GM19193 (cell line): ENCODE measurements around the gene DCP1A.

Experiments
- POLR2A ChIP-seq: IDR thresholded peaks from 4 replicates; pipeline ENCODE4 v1.6.1; 2011; ENCODE audit not compliant: insufficient read depth, insufficient read length; ENCODE audit errors: extremely low read depth

DCP1A gene

GRCh38 chr3:53347261-53348064, at the start of gene DCP1A:
Gene DCP1A (minus strand): TSS chr3:53347543. CDS start chr3:53347517, 26 bp downstream.
- peak; percentile 97 for TF ChIP-seq POLR2A

GRCh38 chr3:53384465-53385423, 37.4 kb upstream of the DCP1A start:
- no peak for TF ChIP-seq POLR2A

- TF ChIP-seq POLR2A, result no peak
Observed at GRCh38 chr3:53382106-53382505, 34.8 kb upstream of the DCP1A start.

DNA sequence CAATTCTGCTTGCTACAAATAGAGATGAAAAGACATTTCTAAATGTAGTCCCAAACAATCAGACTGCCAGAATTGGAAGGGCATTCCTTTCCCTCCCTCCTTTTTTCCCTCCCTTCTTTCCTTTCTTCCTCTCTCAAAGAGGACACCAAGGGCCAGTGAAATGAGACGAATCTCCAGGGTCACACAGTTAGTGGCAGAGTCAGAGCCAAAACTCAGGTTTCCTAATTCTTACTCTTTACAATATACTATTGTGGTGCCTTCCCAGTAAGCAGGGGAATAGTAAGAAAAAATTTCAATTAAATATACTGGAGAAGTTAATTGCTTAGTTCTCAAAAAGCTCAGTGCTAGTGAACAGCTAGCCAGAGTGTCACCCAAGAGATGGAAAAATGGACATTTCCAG, 33.0 kb upstream of the DCP1A start:
- no peak for TF ChIP-seq POLR2A

DNA sequence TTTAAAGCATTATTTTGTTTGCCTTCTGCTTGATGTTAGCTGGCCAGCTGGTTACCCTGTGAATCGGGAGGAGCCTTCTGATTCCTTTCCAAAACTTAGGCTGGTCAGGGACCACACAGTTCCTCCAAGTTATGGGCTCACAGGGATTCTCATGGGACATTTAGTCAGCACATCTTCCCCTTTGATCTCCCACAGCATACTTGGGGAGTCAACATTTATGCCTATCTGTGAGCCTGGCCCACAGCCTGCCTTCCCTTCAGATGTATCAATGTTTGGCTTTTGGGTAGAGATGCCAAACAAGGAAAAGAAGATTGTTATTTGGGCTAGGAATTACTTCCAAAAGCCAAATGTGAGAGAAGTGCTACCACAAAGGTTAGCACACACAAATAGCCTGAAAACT, 32.6 kb upstream of the DCP1A start:
- TF ChIP-seq POLR2A, result no peak

DNA sequence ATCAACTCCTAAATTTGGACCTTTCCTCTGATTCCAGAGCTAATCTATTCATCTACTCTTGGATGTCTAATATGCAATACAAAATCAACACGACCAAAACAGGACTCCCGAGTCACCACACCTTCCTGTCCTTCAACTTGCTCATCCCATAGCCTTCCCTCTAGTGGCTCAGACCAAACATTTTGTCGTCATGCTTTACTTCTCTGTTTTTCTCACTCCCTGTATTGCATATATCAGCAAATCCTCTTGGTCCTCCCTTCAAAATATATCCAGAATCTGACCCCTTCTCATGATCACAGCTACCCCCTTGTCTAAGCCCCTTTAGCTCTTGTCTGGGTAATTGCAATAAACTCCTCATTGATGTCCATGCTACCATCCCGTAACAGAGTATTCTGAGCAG, 30.5 kb upstream of the DCP1A start:
- TF ChIP-seq POLR2A, result no peak

DNA sequence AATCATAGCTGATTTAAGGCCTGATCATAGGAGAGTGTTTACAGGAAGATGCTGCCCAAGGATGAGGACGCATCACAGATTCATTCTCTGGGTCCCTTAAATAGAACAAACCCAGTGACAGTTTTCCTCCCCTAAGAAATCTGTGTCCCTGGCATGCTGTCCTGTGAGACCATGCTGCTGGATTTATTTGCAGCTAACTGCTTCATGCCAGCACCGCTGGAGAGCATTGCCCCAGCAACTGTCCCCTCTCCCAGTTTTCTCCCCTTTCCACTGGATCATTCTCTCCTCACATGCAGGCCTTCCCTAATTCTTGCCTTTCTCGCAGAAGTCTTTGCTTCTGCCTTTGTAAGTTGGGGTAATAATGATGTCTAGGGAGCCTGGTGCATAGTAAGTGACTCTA, 29.3 kb upstream of the DCP1A start:
- TF ChIP-seq POLR2A, result no peak

- no peak for TF ChIP-seq POLR2A
Observed at GRCh38 chr3:53375019-53375418, 27.7 kb upstream of the DCP1A start.

- no peak for TF ChIP-seq POLR2A
Observed at GRCh38 chr3:53361852-53362251, 14.5 kb upstream of the DCP1A start.

GRCh38 chr3:53357458-53357857, 10.1 kb upstream of the DCP1A start:
- no peak for TF ChIP-seq POLR2A

GRCh38 chr3:53354945-53355498, 7.7 kb upstream of the DCP1A start:
- no peak for TF ChIP-seq POLR2A

- no peak for TF ChIP-seq POLR2A
Observed at GRCh38 chr3:53353202-53353601, 5.9 kb upstream of the DCP1A start.

GRCh38 chr3:53350652-53351051, 3.3 kb upstream of the DCP1A start:
- TF ChIP-seq POLR2A, result no peak

DNA sequence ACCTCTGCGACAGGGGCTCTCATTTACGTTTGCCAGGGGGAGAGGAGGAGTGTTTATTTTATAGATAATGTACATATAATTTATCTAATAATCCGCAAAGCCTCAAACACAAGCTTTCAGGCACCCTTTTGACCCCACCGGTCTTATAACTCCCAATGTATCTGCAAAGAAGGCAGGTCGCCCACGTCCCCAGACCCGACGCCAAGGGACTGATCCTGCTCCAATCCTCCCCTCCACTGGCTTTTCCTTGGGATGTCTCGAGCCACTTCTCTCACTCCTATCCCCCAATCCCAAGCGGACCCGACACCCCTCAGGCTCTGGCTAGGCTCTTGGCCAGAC, 452 bp downstream of the DCP1A start:
- TF ChIP-seq POLR2A, result no peak

DNA sequence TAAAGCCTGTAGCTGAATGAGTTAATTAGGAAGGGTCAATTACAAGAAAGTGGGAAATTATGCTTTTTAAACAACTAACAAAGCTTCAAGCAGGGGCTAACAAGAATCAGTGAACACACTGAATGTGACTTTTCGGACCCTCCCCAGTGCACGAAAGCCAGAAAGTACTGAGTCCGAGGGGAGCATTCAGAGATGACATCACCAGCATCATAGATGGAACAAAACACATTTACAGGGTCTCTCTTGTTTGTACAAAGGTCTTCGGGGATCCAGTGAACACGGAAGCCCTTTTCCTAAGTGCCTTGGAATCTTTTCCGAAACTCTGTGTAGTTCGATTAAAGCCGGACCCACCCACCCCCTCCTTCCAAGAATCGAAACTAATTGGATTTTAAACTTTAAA, 829 bp downstream of the DCP1A start:
- no peak for TF ChIP-seq POLR2A
